Measurements from ENCODE around the gene GRIK1. TPM values are rescaled to one million over a fixed set of nuclear protein-coding genes. Genes with fewer than 3 reads are reported as not detected.

GRIK1 gene
- total RNA-seq, 1 experiment from 2014 or later: not detected

- no peak overlapping the region for H3K27ac Mint-ChIP-seq (ENCODE audit: unreplicated experiment)
- CTCF ChIA-PET: no interaction called here
- H3K36me3 ChIP-seq (ENCODE audit: control insufficient read depth, insufficient read depth, low read length): no peaks in the 10 kb centered on the region
Measured at GRCh38 chr21:29953690-29954089, 13.9 kb upstream of the GRIK1 start.

DNA sequence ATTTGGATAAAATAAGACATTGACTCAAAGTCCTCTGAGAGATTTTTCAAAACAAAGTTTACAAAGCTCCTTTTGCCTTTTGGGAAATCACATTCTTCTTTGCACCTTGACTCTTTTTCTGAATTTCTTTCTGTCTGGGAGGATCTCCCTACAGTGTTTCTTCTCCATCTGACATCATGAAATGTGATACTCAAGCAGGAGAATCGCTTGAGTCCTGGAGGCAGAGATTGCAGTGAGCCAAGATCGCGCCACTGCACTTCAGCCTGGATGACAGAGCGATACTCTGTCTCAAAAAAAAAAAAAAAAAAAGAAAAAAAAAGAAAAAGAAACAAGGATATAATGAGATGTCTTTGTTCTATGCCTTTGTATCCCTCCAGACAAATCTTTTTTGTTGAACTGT lies 13.3 kb upstream of the GRIK1 start:
- TF ChIP-seq, protein P1, sequence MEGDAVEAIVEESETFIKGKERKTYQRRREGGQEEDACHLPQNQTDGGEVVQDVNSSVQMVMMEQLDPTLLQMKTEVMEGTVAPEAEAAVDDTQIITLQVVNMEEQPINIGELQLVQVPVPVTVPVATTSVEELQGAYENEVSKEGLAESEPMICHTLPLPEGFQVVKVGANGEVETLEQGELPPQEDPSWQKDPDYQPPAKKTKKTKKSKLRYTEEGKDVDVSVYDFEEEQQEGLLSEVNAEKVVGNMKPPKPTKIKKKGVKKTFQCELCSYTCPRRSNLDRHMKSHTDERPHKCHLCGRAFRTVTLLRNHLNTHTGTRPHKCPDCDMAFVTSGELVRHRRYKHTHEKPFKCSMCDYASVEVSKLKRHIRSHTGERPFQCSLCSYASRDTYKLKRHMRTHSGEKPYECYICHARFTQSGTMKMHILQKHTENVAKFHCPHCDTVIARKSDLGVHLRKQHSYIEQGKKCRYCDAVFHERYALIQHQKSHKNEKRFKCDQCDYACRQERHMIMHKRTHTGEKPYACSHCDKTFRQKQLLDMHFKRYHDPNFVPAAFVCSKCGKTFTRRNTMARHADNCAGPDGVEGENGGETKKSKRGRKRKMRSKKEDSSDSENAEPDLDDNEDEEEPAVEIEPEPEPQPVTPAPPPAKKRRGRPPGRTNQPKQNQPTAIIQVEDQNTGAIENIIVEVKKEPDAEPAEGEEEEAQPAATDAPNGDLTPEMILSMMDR (IDR thresholded peaks at IDR 0.05; ENCODE audit: insufficient read depth in 1 of 2, low read depth in 1 of 2, low read length in 1 of 2, severe bottlenecking in 1 of 2, unreplicated experiment in 1 of 2): no peak
- no peak for DNase-seq
- ChIA-PET POLR2A (no interaction called here), CTCF (no interaction called here)
- Histone ChIP-seq H3K4me3 (ENCODE audit: low read depth, low read length) (no peak overlapping the region), H3K36me3 (ENCODE audit: control insufficient read depth, insufficient read depth, low read length) (no peaks in the 10 kb centered on the region), H3K9me3 (no peaks in the 10 kb centered on the region), H3K27me3 (replicated peaks; ENCODE audit: control insufficient read depth, insufficient read depth, low read length) (no peaks in the 10 kb centered on the region), H3K4me1 (no peaks in the 10 kb centered on the region)
- no peaks in the 10 kb centered on the region for H3K9me3 Mint-ChIP-seq (ENCODE audit: unreplicated experiment)
- H3K4me3 Mint-ChIP-seq (ENCODE audit: unreplicated experiment): no peak overlapping the region
- no TSS peak for BruUV-seq (replicated peaks)
- H3K27ac Mint-ChIP-seq (ENCODE audit: unreplicated experiment): no peak overlapping the region
- H3K4me1 Mint-ChIP-seq (ENCODE audit: low read depth, unreplicated experiment): no peaks in the 10 kb centered on the region
- intact Hi-C loops (cut with micrococcal nuclease; ENCODE audit: unreplicated experiment): no loop called here
- H3K27me3 Mint-ChIP-seq (ENCODE audit: insufficient read depth, unreplicated experiment): peaks cover 7% of the 10 kb centered on the region
- H3K36me3 Mint-ChIP-seq (ENCODE audit: insufficient read depth, unreplicated experiment): no peaks in the 10 kb centered on the region

More at GRCh38 chr21:29953690-29954089, 13.9 kb upstream of the GRIK1 start:
- H3K9me3 ChIP-seq: no peaks in the 10 kb centered on the region
- BruUV-seq (replicated peaks): no TSS peak
- H3K36me3 Mint-ChIP-seq (ENCODE audit: insufficient read depth, unreplicated experiment): no peaks in the 10 kb centered on the region
- intact Hi-C loops (cut with micrococcal nuclease; ENCODE audit: unreplicated experiment): no loop called here
- no peaks in the 10 kb centered on the region for H3K27me3 ChIP-seq (replicated peaks; ENCODE audit: control insufficient read depth, insufficient read depth, low read length)
- POLR2A ChIA-PET: no interaction called here
- no peak overlapping the region for H3K4me3 ChIP-seq (ENCODE audit: low read depth, low read length)
- H3K4me1 ChIP-seq: no peaks in the 10 kb centered on the region
- no peaks in the 10 kb centered on the region for H3K4me1 Mint-ChIP-seq (ENCODE audit: low read depth, unreplicated experiment)
- no peak for DNase-seq
- TF ChIP-seq, protein P1 (IDR thresholded peaks at IDR 0.05; ENCODE audit: insufficient read depth in 1 of 2, low read depth in 1 of 2, low read length in 1 of 2, severe bottlenecking in 1 of 2, unreplicated experiment in 1 of 2): no peak
- no peak overlapping the region for H3K4me3 Mint-ChIP-seq (ENCODE audit: unreplicated experiment)
- H3K9me3 Mint-ChIP-seq (ENCODE audit: unreplicated experiment): no peaks in the 10 kb centered on the region
- H3K27me3 Mint-ChIP-seq (ENCODE audit: insufficient read depth, unreplicated experiment): peaks cover 9% of the 10 kb centered on the region

DNA sequence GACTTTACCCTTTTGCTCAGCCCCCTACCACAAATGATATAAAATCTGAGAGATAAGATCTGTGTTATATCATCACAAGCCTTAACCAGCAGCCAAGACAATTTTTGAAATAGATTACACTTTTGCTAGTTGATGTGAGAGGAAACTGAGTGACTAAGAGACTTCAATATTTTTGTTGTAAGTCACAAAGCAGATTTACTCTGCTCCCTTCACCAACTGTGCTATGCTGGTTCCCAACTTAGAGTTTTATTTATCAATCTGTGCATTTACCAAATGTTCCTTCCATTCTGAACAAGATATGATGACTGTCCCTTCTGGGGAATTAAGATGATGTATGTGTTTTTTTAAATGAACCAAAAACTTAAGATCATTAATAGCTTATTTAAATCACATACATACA lies 12.1 kb upstream of the GRIK1 start:
- Mint-ChIP-seq H3K27me3 (ENCODE audit: insufficient read depth, unreplicated experiment) (peaks cover 7% of the 10 kb centered on the region), H3K4me3 (ENCODE audit: unreplicated experiment) (no peak overlapping the region), H3K9me3 (ENCODE audit: unreplicated experiment) (no peaks in the 10 kb centered on the region), H3K4me1 (ENCODE audit: low read depth, unreplicated experiment) (peaks cover 4% of the 10 kb centered on the region), H3K27ac (ENCODE audit: unreplicated experiment) (no peak overlapping the region), H3K36me3 (ENCODE audit: insufficient read depth, unreplicated experiment) (no peaks in the 10 kb centered on the region)
- Histone ChIP-seq H3K4me3 (ENCODE audit: low read depth, low read length) (no peak overlapping the region), H3K36me3 (ENCODE audit: control insufficient read depth, insufficient read depth, low read length) (no peaks in the 10 kb centered on the region), H3K27me3 (replicated peaks; ENCODE audit: control insufficient read depth, insufficient read depth, low read length) (no peaks in the 10 kb centered on the region), H3K9me3 (no peaks in the 10 kb centered on the region), H3K4me1 (no peaks in the 10 kb centered on the region; the same call in 1 of the 2 replicates)
- TF ChIP-seq, protein P1 (IDR thresholded peaks at IDR 0.05; ENCODE audit: insufficient read depth in 1 of 2, low read depth in 1 of 2, low read length in 1 of 2, severe bottlenecking in 1 of 2, unreplicated experiment in 1 of 2): no peak
- ChIA-PET POLR2A (no interaction called here), CTCF (no interaction called here)
- intact Hi-C loops (cut with micrococcal nuclease; ENCODE audit: unreplicated experiment): no loop called here
- DNase-seq: no peak
- BruUV-seq (replicated peaks): no TSS peak

Measured in Caco-2 (cell line).